Right lobe of liver (tissue), 4 donors: ENCODE data around the gene OPA3.

Source experiments
- POLR2A ChIP-seq: fragments of 450-650 bp; IDR thresholded peaks from one replicate; pipeline ENCODE4 v1.6.1; 2017; ENCODE audit warnings: antibody characterized with exemption, mild to moderate bottlenecking
- TF ChIP-seq, protein P1 (sequence below), 4 donors: fragments of 200-600 bp in 3 of 4; fragments of 450-650 bp in 1 of 4; IDR thresholded peaks; one replicate each; pipeline versions ENCODE4 v1.5.1 to v1.8.0; 2016 to 2022; ENCODE audit warnings: antibody characterized with exemption in 4 of 4, mild to moderate bottlenecking in 2 of 4
- donor health status: DM: no; HTN: no; CAD: no.
- donor health status: DM: no; HTN: no; CAD: no.
- donor health status: DM: no; HTN: yes; CAD: no.

DNA sequence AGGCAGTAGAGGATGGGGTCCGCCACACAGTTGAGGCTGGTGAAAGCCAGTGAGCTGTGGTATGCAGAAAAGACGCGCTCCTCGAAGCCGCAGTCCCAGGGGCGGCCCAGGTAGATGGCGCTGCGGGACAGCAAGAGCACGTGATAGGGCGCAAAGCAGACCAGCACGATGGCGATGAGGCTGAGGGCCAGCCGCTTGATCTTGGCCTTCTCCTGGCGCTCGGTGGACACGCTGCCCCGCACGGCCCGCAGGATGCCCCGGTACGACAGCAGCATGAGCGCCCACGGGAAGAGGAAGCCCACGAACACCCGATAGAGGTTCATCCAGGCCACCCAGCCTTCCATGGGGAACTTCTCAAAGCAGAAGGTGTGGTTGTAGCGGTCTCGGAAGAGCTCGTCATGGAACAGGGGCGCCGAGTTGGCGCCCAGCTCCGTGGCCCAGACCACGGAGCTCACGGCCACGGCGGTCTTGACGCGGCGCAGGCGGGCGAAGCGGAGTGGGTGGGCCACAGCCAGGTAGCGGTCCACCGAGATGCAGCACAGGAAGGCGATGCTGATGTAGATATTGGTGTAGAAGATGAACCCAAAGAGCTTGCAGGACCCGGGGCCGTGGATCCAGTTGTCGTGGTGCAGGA lies 6.5 kb upstream of the OPA3 start:
- TF ChIP-seq, protein P1, sequence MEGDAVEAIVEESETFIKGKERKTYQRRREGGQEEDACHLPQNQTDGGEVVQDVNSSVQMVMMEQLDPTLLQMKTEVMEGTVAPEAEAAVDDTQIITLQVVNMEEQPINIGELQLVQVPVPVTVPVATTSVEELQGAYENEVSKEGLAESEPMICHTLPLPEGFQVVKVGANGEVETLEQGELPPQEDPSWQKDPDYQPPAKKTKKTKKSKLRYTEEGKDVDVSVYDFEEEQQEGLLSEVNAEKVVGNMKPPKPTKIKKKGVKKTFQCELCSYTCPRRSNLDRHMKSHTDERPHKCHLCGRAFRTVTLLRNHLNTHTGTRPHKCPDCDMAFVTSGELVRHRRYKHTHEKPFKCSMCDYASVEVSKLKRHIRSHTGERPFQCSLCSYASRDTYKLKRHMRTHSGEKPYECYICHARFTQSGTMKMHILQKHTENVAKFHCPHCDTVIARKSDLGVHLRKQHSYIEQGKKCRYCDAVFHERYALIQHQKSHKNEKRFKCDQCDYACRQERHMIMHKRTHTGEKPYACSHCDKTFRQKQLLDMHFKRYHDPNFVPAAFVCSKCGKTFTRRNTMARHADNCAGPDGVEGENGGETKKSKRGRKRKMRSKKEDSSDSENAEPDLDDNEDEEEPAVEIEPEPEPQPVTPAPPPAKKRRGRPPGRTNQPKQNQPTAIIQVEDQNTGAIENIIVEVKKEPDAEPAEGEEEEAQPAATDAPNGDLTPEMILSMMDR (IDR thresholded peaks at IDR 0.05) = peak; percentile 23 to 42 (median 30)
- TF ChIP-seq POLR2A = no peak
